GM18520 (cell line): ENCODE results near the gene C14orf132.

Experiments
- ATAC-seq: cut with Tn5 transposase; IDR thresholded peaks from one replicate; pipeline ENCODE4 v1.9.1; 2021; ENCODE audit not compliant: unreplicated experiment

The C14orf132 gene

GRCh38 chr14:96081767-96082400 is 42.7 kb downstream of the C14orf132 start:
- no peak for ATAC-seq

GRCh38 chr14:96082420-96083300 is 43.5 kb downstream of the C14orf132 start:
- no peak for ATAC-seq

DNA sequence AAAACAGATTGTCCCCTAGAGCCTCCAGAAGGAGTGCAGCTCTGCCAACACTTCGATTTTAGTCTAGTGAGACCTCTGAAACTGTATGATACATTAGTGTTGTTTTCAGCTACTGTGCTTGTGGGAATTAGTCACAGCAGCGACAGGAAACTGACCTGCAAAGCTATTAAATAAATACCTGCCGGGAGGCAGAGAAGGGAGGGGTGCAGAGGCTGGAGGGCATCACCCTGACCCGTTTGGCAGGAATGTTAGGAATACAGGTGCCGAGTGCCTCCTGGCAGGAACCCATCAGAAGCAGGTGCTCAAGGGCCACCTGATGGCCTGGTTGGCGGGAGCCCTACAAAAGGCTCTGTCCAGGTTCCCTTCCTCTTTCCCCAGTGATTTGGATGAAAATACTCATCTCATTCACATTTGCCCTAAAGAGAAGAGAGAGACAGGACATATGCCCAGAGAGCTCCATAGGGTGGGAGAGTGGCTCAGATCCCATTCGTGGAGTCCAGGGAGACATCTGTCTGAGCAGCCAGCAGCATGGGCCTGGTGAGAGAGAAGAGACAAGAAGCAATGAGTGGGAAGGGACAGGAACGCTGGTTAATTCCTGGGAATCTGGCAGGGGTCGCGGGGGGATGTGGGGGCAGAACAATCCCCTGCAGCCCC is 44.6 kb downstream of the C14orf132 start:
- no peak for ATAC-seq

DNA sequence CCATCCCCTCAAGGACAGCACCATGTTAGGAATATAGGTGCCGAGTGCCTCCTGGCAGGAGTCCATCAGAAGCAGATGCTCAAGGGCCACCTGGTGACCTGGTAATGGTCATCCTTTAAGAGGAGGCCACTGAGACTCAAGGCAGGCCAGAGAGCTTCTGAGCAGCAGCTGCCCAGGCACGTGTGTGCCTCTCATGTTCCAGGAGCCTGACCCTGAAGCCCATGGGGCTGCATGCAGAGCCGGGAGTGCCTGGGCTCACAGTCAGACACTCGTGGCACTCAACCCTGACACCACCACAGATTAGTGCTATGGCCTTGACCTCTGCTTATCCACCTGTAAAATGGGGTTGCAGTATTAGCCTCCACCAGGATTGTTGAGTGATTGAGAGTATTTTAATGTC is 45.6 kb downstream of the C14orf132 start:
- no peak for ATAC-seq

DNA sequence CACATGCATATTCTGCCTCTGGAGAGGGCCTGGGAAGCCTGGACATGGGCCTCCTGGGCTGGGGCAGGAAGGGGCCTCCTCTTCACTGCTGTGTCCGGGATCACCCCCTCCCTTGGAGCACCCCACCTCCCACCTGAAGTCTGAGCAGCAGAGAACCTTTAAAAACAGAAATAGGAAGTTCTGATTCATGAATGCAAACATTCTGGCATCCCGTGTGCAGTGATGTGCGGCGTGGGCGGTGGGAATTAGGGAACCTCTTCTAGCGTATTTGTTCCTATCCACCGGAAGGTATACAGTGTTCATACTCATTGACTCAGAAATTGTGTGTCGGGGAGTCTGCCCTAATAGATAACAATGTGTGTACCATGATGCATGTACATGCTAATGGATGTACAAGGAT is 46.2 kb downstream of the C14orf132 start:
- no peak for ATAC-seq

DNA sequence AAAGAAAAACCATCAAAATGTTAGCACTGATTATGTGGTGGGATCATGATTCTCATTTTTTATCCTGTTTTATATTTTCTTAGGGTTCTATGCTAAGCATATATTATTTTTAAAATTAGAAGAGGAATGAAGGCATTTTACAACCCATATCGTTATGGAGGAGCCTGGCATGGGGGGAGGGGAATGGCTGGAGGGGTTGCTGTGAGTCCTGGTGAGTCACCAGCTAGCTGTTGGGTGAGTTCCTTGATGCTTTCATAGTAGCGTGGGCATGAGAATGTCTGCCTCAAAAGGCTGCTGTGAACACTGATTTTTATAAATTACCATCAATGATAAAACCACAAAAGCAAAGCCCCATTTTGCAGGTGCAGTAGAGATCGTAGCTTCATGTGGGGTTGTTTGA is 46.9 kb downstream of the C14orf132 start:
- ATAC-seq = no peak

GRCh38 chr14:96086574-96087077 is 47.5 kb downstream of the C14orf132 start:
- ATAC-seq = no peak

- no peak for ATAC-seq
Measured at GRCh38 chr14:96088074-96088473, 48.9 kb downstream of the C14orf132 start.

DNA sequence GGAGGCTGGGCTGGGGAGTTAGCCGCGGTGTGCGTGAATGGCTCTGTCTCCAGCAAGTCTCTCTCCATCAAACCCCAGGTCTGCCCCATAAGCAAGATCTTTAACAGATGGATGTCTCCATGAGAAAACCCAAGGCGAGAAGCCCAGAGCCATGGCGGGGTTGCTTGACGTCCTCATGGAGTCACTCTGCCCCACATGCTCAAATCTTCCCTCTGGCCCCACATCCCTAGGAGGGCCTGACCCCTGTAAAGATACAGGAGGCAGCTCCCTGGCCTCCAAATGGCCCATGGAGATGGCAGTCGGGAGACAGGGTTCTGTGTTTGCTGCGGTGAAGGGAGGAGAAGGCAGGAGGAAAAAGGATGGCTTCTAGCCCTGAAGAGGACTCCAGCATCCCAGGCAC is 49.3 kb downstream of the C14orf132 start:
- no peak for ATAC-seq

DNA sequence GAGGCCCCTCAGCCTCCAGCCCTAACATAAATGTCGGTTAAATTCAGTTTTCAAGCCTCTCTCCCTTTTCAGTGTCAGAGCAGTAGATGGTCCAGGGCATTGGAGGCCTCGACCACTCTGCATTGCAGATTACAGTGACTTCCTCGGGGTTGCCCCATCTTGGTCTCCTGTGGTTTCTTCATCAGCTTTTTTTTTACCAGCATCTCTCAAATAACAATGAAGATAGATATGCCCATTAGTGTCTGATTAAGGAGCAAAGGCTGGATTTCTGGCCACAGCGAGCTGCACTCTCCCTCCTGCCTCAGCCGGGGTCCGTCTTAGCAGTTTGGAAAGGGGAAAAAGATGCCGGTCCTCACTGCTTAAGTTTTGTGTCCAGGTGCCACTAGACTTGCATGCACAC is 49.7 kb downstream of the C14orf132 start:
- ATAC-seq = no peak

DNA sequence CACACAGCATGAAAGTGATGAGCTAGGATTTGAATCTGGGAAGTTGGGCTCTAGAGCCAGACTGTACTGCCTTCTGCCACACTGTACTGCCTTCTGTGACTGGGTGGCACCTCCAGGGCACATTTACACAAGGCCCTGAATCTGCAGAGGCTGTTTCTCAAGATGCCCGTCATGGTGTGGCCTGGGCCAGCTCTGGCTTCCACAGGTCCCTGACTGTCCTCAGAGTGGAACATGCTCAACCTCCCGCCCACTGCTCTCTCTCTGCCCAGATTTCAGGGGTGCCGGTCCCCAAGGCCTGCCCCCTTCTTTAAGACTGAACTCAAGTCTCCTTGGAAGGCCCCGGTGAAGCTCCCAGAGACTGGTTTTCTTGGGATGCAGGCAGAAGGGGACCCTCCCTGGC is 50.2 kb downstream of the C14orf132 start:
- ATAC-seq = no peak

GRCh38 chr14:96090441-96091148 is 51.4 kb downstream of the C14orf132 start:
- ATAC-seq = no peak

DNA sequence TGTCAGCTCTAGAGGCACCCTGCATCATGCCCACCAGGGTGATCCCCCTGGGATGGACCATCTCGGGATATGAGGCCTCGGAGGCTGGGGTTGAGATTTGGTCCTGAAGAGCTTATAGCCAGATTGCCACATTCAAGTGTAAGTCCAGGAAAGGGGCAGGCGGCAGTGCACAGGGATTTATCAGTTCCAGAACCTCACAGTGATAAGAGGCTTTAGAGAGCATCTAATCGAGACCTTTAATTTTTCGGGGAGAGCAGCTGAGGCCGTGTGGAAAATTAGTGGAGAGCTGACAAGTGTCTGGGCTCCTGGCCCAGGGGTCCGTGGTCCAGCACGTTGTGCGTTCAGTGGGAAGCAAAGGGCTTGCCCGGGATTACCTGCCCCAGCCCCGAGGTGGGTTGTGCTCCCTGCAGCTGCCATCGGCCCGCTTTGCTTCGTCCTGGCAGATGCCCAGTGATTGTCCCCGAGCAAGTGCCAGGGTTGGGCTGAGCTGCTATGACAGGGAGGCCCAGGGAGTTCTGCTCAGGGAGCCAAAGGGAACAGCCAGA is 52.1 kb downstream of the C14orf132 start:
- no peak for ATAC-seq

GRCh38 chr14:96091941-96092411 is 52.8 kb downstream of the C14orf132 start:
- ATAC-seq = no peak

GRCh38 chr14:96092936-96093335 is 53.8 kb downstream of the C14orf132 start:
- no peak for ATAC-seq

DNA sequence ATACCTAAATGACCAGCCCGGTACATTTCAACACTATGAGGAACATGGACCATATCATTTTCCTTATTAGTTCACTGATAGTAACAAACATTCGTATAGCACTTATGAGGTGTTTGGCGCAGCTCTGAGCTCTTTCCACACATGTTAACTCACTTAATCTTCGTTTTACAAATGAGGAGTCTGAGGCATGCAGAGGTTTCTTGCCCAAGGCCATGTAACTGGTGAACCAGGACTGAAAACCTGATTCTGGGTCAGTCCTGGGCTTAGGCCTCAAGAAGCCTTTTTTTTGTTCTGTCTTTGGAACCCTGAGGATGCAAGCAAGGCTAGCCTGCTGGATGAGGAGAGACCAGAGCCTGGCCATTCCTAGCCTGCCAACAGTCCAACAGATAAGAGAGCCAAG is 55.0 kb downstream of the C14orf132 start:
- no peak for ATAC-seq

DNA sequence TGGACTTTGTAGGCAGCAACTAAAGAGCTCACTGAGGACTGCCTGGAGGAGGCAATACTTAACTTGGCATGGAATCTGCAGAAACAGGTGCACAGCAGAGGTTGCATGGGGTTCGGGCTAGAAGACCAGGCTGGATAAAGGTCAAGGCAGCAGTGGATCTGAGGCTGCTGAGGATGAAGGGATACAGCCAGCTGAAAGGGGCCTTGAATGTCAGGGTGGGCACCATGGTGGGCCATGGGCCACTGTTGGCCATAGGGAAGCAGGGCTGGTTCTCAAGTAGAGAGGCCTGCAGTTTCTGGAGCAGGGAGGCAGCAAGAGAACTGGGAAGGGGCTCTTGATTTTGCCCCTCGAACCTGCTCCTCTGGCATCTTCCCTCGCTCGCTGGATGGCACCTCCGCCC is 55.5 kb downstream of the C14orf132 start:
- no peak for ATAC-seq

- ATAC-seq = no peak
Measured at GRCh38 chr14:96095058-96095457, 55.9 kb downstream of the C14orf132 start.

DNA sequence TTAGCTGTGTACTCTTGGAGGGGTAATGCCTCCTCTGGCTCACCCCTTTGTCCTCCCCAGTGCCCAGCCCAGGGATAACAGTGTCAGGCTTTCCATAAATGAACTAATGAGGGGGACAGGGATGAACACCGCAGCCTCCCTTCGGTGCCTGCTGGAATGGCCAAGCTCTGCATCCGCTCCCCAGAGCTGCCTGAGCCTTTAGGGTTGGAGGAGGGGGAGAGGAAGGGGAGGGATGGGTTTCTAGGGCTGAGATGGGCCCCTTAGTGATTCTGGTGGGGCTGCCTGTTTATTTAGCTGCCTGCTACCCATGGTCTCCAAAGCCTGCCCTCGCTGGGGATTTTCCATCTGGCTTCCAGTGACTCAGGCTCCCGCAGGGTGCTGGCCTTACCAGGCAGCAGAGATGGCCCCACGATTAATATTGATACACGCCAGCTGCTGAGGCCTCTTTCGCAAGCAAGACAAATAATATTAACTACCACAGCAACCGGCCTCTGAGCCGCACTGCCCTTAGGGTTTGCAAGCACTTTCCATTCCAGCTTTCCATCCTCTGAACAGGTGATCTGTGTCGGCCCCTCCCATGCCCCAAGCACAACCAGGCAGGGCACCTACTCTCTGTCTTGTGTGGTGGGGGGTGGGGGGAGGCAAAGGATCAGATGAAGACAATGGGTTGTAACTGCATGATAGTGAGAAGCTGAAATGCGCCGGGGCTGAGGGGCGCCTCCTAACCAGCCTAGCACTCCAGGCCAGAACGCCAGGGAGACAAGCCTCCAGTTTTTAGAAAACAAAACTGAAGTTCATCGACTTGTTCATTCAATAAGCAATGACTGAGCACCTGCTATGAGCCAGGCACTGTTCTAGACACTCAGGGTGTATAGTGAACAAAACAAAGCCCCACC is 56.7 kb downstream of the C14orf132 start:
- ATAC-seq = no peak
